GM12801 (cell line): Measurements from ENCODE around the gene LRMDA.

Experiments used
- CTCF ChIP-seq: IDR thresholded peaks from one replicate; pipeline ENCODE4 v1.5.1; 2011; ENCODE audit warnings: control low read depth; ENCODE audit not compliant: insufficient read length; ENCODE audit errors: extremely low read depth

Gene LRMDA

GRCh38 chr10:75889051-75889450 is 457.6 kb downstream of the LRMDA start:
- no peak for TF ChIP-seq CTCF

GRCh38 chr10:75894761-75895160 is 463.3 kb downstream of the LRMDA start:
- no peak for TF ChIP-seq CTCF

GRCh38 chr10:75895259-75895658 is 463.8 kb downstream of the LRMDA start:
- TF ChIP-seq CTCF: no peak

GRCh38 chr10:75899816-75900390 is 468.5 kb downstream of the LRMDA start:
- no peak for TF ChIP-seq CTCF

GRCh38 chr10:75902816-75903215 is 471.4 kb downstream of the LRMDA start:
- TF ChIP-seq CTCF: no peak

- TF ChIP-seq CTCF: no peak
These were observed 473.3 kb downstream of the LRMDA start for GRCh38 chr10:75904499-75905283.

GRCh38 chr10:75905490-75905889 is 474.1 kb downstream of the LRMDA start:
- no peak for TF ChIP-seq CTCF
